Measurements from ENCODE around the gene LMO1. TPM values are rescaled to one million over a fixed set of nuclear protein-coding genes. Genes with fewer than 3 reads are reported as not detected.

The LMO1 gene
- total RNA-seq, 3 donors from 2014 or later, result not detected

- ATAC-seq (no peak), DNase-seq (no peak)
- no peaks in the 10 kb centered on the region for H3K36me3 Mint-ChIP-seq (ENCODE audit: insufficient read depth)
- peaks cover 5% of the 10 kb centered on the region for H3K4me1 Mint-ChIP-seq (ENCODE audit: low read depth)
- H3K27me3 Mint-ChIP-seq (ENCODE audit: low read depth), result peaks cover 37% of the 10 kb centered on the region
- peak overlapping the region; percentile 9 for H3K4me3 Mint-ChIP-seq
- no peaks in the 10 kb centered on the region for H3K9me3 Mint-ChIP-seq
These were observed 56.3 kb downstream of the LMO1 start for GRCh38 chr11:8207080-8208000.

GRCh38 chr11:8206251-8207079 is 57.2 kb downstream of the LMO1 start:
- peak overlapping the region; percentile 9 for H3K4me3 Mint-ChIP-seq
- no peak for DNase-seq
- peak in 1 of 2 donors; percentile 28 for ATAC-seq
- H3K27me3 Mint-ChIP-seq (ENCODE audit: low read depth), result peaks cover 42% of the 10 kb centered on the region
- no peaks in the 10 kb centered on the region for H3K9me3 Mint-ChIP-seq
- H3K4me1 Mint-ChIP-seq (ENCODE audit: low read depth), result peaks cover 5% of the 10 kb centered on the region
- H3K36me3 Mint-ChIP-seq (ENCODE audit: insufficient read depth), result no peaks in the 10 kb centered on the region

GRCh38 chr11:8205566-8205965 is 58.1 kb downstream of the LMO1 start:
- Mint-ChIP-seq H3K36me3 (ENCODE audit: insufficient read depth) (no peaks in the 10 kb centered on the region), H3K4me1 (ENCODE audit: low read depth) (peaks cover 5% of the 10 kb centered on the region), H3K4me3 (no peak overlapping the region), H3K9me3 (no peaks in the 10 kb centered on the region), H3K27me3 (ENCODE audit: low read depth) (peaks cover 42% of the 10 kb centered on the region)
- no peak for ATAC-seq
- no peak for DNase-seq

GRCh38 chr11:8204596-8204995 is 59.1 kb downstream of the LMO1 start:
- H3K9me3 Mint-ChIP-seq, result no peaks in the 10 kb centered on the region
- H3K4me3 Mint-ChIP-seq, result no peak overlapping the region
- H3K36me3 Mint-ChIP-seq (ENCODE audit: insufficient read depth), result no peaks in the 10 kb centered on the region
- peaks cover 5% of the 10 kb centered on the region for H3K4me1 Mint-ChIP-seq (ENCODE audit: low read depth)
- ATAC-seq (no peak), DNase-seq (no peak)
- peaks cover 41% of the 10 kb centered on the region for H3K27me3 Mint-ChIP-seq (ENCODE audit: low read depth)

GRCh38 chr11:8204025-8204424 is 59.7 kb downstream of the LMO1 start:
- H3K4me3 Mint-ChIP-seq, result no peak overlapping the region
- H3K9me3 Mint-ChIP-seq, result no peaks in the 10 kb centered on the region
- no peaks in the 10 kb centered on the region for H3K36me3 Mint-ChIP-seq (ENCODE audit: insufficient read depth)
- ATAC-seq (no peak), DNase-seq (no peak)
- peaks cover 5% of the 10 kb centered on the region for H3K4me1 Mint-ChIP-seq (ENCODE audit: low read depth)
- peaks cover 41% of the 10 kb centered on the region for H3K27me3 Mint-ChIP-seq (ENCODE audit: low read depth)

- no peak for DNase-seq
- peaks cover 40% of the 10 kb centered on the region for H3K27me3 Mint-ChIP-seq (ENCODE audit: low read depth)
These were observed 60.3 kb downstream of the LMO1 start for GRCh38 chr11:8203414-8203715.

GRCh38 chr11:8202516-8203413 is 60.9 kb downstream of the LMO1 start:
- H3K27me3 Mint-ChIP-seq (ENCODE audit: low read depth), result peaks cover 37% of the 10 kb centered on the region
- no peak overlapping the region for H3K4me3 Mint-ChIP-seq
- H3K36me3 Mint-ChIP-seq (ENCODE audit: insufficient read depth), result no peaks in the 10 kb centered on the region
- peaks cover 5% of the 10 kb centered on the region for H3K4me1 Mint-ChIP-seq (ENCODE audit: low read depth)
- no peak for DNase-seq
- ATAC-seq, result no peak
- H3K9me3 Mint-ChIP-seq, result no peaks in the 10 kb centered on the region

More at GRCh38 chr11:8203414-8203715, 60.3 kb downstream of the LMO1 start:
- Mint-ChIP-seq H3K36me3 (ENCODE audit: insufficient read depth) (no peaks in the 10 kb centered on the region), H3K4me3 (no peak overlapping the region), H3K9me3 (no peaks in the 10 kb centered on the region), H3K4me1 (ENCODE audit: low read depth) (peaks cover 5% of the 10 kb centered on the region)
- no peak for ATAC-seq

- ATAC-seq (no peak), DNase-seq (no peak)
- H3K36me3 Mint-ChIP-seq (ENCODE audit: insufficient read depth), result no peaks in the 10 kb centered on the region
- no peak overlapping the region for H3K4me3 Mint-ChIP-seq
- peaks cover 29% of the 10 kb centered on the region for H3K27me3 Mint-ChIP-seq (ENCODE audit: low read depth)
- H3K4me1 Mint-ChIP-seq (ENCODE audit: low read depth), result peaks cover under 1% of the 10 kb centered on the region
- H3K9me3 Mint-ChIP-seq, result no peaks in the 10 kb centered on the region
These were observed 61.9 kb downstream of the LMO1 start for GRCh38 chr11:8201644-8202365.

GRCh38 chr11:8199676-8200075 is 64.0 kb downstream of the LMO1 start:
- no peak overlapping the region for H3K4me3 Mint-ChIP-seq
- H3K36me3 Mint-ChIP-seq (ENCODE audit: insufficient read depth), result no peaks in the 10 kb centered on the region
- peaks cover 33% of the 10 kb centered on the region for H3K27me3 Mint-ChIP-seq (ENCODE audit: low read depth)
- DNase-seq, result no peak
- no peaks in the 10 kb centered on the region for H3K4me1 Mint-ChIP-seq (ENCODE audit: low read depth)
- no peak for ATAC-seq
- H3K9me3 Mint-ChIP-seq, result no peaks in the 10 kb centered on the region

- no peaks in the 10 kb centered on the region for H3K36me3 Mint-ChIP-seq (ENCODE audit: insufficient read depth)
- no peaks in the 10 kb centered on the region for H3K9me3 Mint-ChIP-seq
- no peak for DNase-seq
These were observed 66.9 kb downstream of the LMO1 start for GRCh38 chr11:8196749-8197148.

GRCh38 chr11:8194956-8195355 is 68.7 kb downstream of the LMO1 start:
- DNase-seq, result no peak
- H3K27me3 Mint-ChIP-seq (ENCODE audit: low read depth), result peaks cover 39% of the 10 kb centered on the region
- H3K4me3 Mint-ChIP-seq, result no peak overlapping the region
- no peaks in the 10 kb centered on the region for H3K4me1 Mint-ChIP-seq (ENCODE audit: low read depth)
- H3K36me3 Mint-ChIP-seq (ENCODE audit: insufficient read depth), result no peaks in the 10 kb centered on the region
- ATAC-seq, result no peak
- no peaks in the 10 kb centered on the region for H3K9me3 Mint-ChIP-seq

More at GRCh38 chr11:8196749-8197148, 66.9 kb downstream of the LMO1 start:
- H3K4me1 Mint-ChIP-seq (ENCODE audit: low read depth), result no peaks in the 10 kb centered on the region
- no peak overlapping the region for H3K4me3 Mint-ChIP-seq
- ATAC-seq, result no peak
- peaks cover 35% of the 10 kb centered on the region for H3K27me3 Mint-ChIP-seq (ENCODE audit: low read depth)

- Mint-ChIP-seq H3K27me3 (ENCODE audit: low read depth) (peaks cover 33% of the 10 kb centered on the region), H3K4me3 (no peak overlapping the region), H3K9me3 (no peaks in the 10 kb centered on the region), H3K36me3 (ENCODE audit: insufficient read depth) (no peaks in the 10 kb centered on the region), H3K4me1 (ENCODE audit: low read depth) (no peaks in the 10 kb centered on the region)
- DNase-seq (no peak), ATAC-seq (peak in 1 of 2 donors; percentile 11)
These were observed 70.8 kb downstream of the LMO1 start for GRCh38 chr11:8192896-8193209.

GRCh38 chr11:8192016-8192895 is 71.4 kb downstream of the LMO1 start:
- peak; percentile 52 to 73 for ATAC-seq
- peak; percentile 26 for DNase-seq

More at GRCh38 chr11:8192016-8192895, 71.4 kb downstream of the LMO1 start:
- Mint-ChIP-seq H3K27me3 (ENCODE audit: low read depth) (peaks cover 33% of the 10 kb centered on the region), H3K4me3 (no peak overlapping the region), H3K4me1 (ENCODE audit: low read depth) (no peaks in the 10 kb centered on the region), H3K36me3 (ENCODE audit: insufficient read depth) (no peaks in the 10 kb centered on the region), H3K9me3 (no peaks in the 10 kb centered on the region)

Data from activated T-cell treated with anti-CD3 and anti-CD28 coated beads, Interleukin-2, amount 50 U/mL, for 4 hours (primary cell).